GM21515 (cell line): ENCODE measurements around the gene RUVBL2.

Experiments used
- ATAC-seq: cut with Tn5 transposase; IDR thresholded peaks from one replicate; pipeline ENCODE4 v1.9.1; 2021; ENCODE audit not compliant: unreplicated experiment

Gene RUVBL2

DNA sequence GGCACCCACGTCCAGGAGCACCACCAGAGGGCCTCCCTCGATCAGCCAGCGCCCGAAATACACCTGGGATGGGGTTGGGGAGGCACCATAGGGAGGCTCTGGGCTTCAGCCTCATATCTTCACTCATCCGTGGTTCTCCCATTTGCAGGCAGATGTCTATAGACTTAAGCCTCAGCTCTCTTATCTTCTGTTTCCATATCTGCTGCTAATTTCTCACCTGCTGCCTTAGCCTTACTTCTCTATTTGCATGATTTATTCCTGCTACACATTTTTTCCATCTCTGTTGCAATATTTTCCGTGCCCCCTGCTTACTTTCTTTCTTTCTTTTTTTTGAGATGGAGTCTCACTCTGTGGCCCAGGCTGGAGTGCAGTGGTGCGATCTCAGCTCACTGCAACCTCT, 6.4 kb upstream of the RUVBL2 start:
- ATAC-seq = no peak

DNA sequence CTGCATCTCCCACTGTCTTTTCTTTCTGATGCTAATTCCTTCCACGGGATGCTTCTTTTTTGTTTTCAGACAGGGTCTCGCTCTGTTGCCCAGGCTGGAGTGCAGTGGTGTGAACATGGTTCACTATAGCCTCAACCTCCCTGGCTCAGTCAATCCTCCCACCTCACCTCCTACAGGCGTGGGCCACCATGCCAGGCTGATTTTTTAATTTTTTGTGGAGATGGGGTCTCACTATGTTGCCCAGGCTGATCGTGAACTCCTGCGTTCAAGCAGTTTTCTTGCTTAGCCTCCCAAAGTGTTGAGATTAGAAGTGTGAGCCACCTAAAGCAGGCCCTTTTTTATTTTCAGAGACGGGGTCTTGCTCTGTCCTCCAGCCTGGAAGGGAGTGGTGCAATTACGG, 5.4 kb upstream of the RUVBL2 start:
- no peak for ATAC-seq

DNA sequence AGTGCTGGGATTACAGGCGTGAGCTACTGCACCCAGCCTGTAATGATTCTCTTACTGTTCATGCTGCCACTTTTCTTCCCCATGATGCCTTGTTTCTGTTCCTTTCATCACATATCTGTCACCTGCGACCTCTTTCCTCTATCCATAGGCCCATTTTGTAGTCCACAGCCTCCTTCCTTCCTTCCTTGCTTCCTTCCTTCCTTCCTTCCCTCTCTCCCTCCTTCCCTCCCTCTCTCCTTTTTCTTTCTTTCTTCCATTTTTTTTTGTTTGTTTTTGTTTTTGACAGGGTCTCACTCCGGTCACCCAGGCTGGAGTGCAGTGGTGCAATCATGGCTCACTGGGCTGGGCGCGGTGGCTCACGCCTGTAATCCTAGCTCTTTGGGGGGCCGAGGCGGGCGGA, 4.8 kb upstream of the RUVBL2 start:
- ATAC-seq = no peak

DNA sequence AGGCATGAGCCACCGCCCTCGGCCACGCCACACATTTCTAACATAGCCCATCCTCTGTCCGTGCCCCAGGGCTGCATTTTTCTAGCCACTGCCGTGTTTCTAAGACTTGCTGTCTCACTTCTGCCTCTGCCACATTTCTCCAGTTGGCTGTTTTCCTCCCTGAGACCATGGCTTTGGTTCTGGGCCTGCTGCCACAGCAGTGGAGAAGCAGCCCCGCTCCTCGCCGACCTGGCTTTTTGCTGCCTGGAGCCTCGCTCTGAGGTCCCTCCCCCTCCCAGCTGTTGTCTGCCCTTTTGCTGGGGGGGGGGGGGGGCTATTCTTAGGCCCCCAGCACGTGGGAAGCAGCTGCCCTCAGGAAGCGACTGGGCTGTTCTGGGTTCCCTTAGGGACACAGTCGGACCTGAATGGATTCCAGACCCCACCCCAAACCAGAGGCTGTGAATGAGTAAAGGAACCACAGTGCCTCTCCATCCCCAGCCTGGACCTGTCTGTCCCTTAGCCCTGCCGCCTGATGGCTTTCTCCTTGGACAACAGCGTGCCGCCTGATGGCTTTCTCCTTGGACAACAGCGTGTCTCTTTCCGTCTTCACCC, 3.9 kb upstream of the RUVBL2 start:
- ATAC-seq = no peak

DNA sequence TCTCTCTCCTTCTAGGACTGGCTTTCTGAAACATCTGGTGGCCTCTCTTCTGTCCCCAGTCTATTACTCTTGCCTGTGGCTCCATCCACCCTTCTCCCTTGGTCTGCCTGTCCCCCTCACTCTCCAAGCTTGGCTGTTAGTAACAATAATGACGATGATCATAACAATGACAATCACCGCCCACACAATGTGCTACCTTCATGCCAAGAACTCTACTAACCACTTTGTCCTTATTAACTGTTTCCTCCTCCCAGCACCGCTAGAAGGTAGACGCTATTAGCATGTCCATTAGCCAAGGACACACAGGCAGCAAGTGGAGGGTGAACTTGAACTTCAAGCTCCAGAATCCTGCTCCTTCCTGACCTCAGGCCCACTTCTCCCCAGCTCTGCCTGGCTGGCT, 3.3 kb upstream of the RUVBL2 start:
- ATAC-seq = no peak

DNA sequence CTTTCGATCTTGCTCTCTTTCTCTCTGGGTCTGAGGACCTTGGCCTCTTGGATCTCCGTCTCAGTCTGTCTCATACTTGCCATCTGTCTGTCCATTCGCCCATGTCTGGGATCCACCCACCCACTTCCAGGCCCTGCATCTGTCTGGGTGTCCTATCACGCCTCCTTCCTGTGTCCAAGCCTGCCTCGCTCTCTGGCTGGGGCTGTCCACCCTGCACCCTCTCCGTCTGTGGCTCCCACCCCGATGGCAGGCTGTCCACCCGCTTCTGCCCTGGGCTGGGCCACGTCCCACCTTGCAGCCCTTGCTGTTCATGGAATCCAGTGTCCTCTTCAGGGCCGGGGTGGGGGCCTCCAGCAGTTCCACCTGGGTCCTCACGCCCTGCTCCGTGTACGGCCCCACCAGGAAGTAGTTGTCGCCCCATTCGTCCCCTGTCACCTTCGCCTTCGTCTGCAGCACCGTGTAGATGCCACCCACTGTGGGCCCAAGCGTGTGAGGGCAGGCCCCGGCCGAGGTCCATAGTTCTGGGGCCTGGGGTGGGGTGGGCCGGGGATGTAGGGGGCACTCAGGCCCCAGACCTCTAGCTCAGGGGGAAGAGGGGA, 2.6 kb upstream of the RUVBL2 start:
- ATAC-seq = no peak

DNA sequence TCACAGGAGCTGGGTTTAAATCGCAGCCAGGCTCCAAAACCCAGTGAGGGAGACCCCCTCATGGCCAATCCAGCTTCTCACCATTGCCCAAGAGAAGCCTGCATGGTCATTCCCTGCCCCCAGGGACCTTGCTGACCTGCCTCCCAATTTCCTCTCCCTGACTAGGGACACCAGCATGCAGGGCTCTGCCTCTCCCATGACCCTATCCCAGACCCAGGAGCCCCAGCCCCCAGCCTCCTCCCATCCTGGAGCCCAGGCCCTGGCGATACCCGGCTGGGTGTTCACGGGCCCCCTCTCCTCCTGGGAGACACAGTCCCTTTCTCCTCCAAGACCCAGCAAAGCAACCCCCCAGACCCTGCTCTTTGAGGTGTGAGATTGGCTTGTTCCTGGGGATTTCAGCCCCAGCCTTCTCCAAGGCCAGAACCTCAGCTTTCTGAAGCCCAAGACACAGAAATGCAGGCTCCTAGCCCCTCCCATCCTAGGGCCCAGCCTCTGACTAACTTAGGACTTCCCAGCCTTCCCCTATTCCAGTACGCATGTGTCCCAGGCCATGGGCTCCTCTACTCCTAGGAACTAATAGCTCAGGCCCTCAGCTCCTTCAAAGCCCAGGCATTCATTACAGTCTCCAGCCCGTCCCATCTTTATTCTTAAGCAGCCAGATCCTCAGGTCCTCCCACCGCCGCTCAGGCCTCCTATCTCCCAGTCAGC, 1.7 kb upstream of the RUVBL2 start:
- ATAC-seq = no peak

DNA sequence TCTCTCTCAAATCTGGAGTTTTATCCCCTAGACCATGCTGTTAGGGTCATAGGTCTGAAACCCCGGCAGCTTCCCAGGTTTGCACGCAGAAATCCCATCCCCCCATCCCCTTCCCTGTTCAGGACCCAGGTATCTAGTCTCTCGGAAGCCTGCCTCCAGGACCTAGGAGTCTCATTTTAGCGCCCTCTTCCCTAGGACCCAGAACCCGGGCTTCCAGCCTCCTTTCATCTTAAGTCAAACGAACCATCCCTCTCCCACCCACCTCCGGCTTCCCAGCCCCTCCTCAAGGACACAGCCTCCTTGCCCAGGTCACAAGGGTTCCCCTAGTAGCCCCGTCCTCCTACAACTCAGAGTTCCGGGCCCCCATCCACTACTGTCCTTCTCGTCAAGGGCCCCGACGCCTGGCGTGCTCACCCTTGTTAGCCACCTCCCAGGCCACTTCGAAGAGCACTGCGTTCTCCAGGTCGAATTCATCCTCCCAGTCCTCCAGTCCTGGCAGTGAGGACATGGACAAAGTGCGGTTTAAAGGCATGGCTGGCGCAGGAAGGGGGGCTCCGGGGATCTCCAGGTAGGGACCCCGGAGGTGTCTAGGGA, 1.0 kb upstream of the RUVBL2 start:
- peak; percentile 8 for ATAC-seq

DNA sequence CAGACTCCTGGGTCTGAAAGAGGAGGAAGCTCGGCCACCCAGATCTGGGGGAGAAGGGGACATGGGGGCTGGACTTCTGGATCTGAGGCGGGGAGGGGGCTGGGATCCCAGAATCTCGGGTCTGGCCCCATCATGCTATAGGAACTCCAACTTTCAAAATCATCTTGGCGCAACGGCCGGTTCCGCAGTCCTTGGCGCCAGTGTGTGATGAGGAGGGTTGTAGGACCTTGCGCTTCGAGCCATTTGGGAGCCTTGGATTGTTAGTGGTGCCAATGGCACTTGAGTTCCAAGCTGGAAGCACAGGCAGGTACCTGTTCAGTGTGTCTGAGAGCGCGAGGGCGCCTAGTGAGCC, 324 bp downstream of the RUVBL2 start:
- ATAC-seq = no peak

DNA sequence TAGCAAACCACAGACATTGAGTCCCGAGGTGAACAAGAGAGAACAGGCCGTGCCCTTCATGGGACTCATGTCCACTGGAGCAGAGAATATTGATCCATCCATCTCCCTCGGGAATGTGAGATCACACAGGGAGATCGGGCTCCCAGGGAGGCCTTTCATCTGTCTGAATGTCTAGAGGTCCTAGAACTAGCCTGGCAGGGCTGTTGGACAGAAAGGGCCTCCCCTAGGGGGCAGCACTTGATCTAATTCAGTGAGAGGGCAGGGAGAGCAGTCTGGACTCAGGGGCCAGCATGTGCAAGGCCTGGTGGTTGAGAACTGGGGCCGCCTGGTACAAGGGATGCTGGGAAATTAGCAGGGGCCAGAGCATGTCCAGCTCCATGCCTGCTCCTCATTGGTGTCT, 4.3 kb downstream of the RUVBL2 start:
- no peak for ATAC-seq

DNA sequence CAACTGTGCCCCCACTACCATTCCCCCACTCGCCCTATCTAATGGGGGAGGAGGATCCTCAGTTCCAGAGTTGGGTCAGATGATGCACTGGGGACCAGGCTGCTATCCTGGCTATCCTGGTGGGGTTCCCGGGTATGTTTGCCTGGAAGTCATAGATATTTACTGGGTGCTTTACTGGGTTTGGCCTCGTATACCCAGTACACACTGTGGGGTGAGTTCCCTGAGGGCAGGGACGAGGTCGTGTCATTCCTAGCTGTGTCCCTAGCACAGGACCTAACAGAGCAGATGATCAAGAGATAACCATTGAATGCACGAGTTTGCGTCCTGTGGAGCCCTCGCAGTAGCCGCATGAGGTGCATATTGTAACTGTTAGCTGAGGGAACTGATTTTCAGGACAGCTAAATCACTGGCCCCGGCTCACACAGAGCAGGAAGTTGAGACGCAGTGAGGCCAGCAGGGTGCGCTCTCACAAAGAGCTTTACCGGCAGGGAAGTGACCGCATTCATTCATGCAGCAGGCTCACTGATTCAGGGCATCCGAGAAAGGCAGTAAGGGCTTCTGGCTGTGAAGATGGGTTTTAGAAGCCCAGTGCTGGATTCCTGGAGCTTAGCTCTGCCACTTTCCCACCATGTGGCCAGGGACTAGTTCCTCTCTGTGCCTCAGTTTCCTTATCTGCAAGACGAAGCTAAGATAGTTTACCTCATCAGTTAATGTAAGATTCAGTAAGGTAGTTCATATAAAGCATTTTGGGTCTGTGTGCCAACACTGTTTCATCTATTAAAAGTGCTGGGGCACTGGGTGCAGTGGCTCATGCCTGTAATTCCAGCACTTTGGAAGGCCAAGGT, 6.0 kb downstream of the RUVBL2 start:
- ATAC-seq = no peak

DNA sequence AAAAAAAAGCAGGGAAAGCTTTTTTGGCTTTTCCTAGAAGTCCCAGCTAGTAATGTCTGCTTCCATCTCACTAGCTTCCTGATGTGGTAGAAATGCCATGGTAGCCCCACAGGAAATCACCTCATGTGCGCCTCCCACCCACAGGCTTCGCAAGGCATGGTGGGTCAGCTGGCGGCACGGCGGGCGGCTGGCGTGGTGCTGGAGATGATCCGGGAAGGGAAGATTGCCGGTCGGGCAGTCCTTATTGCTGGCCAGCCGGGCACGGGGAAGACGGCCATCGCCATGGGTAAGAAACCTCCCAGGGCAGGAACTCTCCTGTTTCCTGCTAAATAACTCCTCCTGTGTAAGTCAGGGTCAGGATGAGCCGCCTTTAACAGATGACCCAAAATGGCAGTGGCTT, 10.4 kb downstream of the RUVBL2 start:
- no peak for ATAC-seq

DNA sequence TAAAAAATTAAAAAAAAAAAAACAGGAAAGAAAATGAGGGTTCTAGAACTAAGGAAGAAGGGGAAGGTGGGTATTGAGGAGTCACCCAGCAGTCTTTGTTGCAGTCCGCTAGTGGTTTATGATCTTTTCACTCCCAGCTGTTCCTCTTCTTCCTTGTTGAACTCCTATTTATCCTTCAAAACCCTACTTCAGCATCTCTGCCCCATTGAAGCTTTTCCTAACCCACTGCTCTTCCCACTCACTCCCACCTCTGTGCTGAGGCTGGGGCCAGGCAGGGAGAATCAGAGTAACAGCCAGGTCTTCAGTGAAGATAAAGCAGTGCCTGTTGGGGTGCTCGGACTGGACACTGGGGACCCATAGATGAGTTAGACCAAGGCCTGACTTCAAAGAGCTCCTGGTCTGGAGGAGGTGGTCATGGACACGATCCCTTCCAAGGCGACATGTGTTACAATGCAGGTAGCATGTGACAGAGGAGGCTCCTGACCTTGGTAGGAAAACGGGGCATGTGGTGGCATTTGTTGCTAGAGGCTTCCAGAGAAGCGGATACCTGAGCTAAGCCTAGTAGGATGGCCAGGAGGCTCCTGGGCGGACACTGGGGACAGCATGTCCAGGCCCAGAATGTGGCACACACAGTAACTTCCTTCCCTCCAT, 11.4 kb downstream of the RUVBL2 start:
- no peak for ATAC-seq

DNA sequence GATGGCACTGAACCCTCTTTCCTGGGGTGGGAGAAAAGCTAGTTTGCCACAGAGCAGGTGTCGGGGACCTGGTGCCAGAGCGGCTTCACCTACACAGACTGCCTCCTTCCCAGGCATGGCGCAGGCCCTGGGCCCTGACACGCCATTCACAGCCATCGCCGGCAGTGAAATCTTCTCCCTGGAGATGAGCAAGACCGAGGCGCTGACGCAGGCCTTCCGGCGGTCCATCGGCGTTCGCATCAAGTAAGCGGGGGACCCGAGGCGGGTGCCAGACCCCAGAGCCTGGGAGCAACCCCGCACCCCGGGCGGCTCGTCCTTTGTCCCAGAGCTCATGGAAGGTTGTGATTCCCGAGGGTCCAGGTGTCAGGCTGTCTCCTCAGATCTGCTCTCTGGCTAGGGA, 13.2 kb downstream of the RUVBL2 start:
- no peak for ATAC-seq

DNA sequence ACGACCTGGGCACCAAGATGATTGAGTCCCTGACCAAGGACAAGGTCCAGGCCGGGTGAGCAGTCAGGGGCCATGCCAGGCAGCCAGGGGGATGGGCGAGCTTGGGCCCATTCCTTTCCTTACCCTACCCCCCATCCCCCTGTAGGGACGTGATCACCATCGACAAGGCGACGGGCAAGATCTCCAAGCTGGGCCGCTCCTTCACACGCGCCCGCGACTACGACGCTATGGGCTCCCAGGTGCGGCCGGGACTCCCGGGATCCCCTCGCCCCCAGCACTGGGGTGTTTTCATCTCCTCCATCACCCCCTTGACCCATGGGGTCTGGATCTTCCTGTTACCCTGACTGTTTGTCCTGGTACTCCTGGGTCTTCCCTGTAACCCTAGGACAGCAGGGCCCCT, 16.1 kb downstream of the RUVBL2 start:
- no peak for ATAC-seq

DNA sequence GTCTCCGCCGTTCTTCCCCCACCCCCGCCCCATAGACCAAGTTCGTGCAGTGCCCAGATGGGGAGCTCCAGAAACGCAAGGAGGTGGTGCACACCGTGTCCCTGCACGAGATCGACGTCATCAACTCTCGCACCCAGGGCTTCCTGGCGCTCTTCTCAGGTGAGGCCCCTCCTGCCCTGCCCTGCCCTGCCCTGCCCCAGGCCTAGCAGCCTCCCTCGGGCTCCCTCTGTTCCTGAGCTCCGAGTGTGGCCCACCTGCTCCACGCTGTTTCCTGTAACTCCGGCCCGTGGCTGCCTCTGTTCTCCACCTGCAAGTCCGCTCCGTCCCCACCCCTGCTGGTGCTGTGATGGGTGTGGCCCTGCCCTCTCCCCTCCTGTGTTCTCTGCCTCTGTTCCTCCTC, 16.8 kb downstream of the RUVBL2 start:
- no peak for ATAC-seq

DNA sequence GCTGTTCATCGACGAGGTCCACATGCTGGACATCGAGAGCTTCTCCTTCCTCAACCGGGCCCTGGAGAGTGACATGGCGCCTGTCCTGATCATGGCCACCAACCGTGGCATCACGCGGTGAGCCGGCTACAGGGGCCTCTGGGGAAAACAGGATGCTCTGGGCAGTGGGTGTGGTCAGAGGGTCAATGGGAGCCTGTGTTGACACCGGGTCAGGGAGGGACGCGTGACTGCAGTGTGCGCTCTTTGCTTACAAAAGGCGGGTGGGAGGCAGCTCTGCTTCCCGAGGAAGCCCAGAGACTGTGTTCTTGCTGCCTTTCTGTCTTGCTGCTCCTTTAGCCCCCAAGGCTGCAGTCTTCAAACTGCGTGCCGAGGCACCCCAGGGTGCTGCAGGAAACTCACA, 17.5 kb downstream of the RUVBL2 start:
- no peak for ATAC-seq

DNA sequence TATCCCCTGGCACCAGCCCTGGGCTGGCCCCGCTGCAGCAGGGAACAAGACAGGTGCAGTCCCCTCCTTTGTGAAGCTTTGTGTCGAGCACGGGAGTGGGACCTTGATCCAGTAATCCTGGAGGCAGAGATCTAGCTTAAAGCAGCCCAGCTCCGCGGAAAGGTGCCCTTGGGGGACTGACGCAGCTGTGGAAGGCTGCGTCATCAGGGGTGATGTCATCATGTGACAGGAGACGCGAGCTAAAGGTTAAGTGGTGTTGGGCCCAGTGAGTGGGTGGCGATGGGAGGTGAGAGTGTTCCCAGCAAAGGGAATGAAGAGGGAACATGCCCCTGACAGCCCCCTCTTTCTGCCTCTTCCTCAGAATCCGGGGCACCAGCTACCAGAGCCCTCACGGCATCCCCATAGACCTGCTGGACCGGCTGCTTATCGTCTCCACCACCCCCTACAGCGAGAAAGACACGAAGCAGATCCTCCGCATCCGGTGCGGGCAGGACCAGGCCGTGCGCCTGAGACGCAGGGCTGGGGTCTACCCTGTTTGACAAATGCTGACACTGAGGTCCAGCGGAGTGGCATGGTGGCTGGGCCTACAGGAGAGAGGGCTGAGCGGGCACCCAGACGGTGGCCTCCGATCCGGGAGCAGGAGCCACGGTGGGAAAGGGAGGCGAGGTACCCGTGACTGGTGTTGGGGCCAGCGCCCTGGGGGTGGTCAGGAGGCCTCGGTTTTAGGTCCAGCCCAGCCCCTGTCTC, 20.6 kb downstream of the RUVBL2 start:
- ATAC-seq = no peak

DNA sequence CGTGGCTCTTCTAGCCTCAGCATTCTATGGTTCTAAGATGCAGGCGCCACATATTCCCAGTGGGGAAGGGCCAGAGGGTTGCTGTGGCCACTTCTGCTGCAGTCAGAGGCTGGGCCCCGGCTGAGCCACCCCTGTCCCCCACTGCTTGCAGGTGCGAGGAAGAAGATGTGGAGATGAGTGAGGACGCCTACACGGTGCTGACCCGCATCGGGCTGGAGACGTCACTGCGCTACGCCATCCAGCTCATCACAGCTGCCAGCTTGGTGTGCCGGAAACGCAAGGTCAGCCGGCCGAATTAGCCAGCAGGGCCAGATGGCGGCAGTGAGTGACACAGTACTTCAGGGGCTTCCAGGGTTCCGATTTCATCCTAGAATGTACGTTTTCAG, 21.2 kb downstream of the RUVBL2 start:
- ATAC-seq = no peak

DNA sequence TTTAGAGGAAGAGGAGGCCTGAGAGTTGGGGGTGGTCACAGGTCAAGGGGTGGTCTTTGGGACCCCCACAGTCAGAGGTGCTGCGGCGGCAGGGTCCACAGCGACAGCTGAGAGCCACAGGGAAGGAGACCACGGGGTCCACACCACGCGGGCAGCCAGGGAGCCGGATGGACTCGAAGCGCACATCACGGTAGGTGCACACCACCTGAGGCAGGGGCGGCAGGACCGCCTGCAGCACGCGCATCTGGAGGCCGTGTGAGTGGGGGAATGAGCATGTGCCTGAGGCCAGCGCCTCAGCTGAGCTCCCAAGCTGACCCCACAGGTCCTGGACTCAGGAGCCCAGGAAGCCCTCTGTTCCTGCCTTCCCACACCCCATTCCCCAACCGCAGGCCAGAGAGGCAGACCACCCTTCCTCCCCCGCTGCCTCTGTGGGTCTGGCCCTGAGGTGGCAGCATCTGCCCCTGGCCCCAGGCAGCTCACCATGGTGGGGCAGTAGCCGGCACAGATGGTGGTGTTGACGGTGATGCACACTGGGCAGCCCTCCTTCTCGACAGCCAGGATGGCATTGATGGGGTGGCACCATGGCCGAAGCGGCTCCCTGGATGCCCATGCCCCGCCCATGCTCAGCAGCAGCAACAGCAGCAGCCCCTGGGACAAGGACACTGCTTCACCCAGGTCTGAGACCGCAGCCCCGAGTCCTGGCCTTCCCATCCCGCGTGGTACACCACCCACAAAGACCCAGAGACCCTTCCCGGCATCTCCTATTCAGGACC, 22.6 kb downstream of the RUVBL2 start:
- no peak for ATAC-seq
